Measurements from ENCODE around the gene UMPS.
A peak's percentile ranks its signal among the peaks of the same experiment; 100 is the strongest.

UMPS gene

GRCh38 chr3:124772081-124772831, 42.0 kb downstream of the UMPS start:
- peak overlapping the region; percentile 27; the same call in 1 of the 2 replicates for H3K4me3 ChIP-seq (ENCODE audit: low read depth, low read length)
- peak; percentile 72 for DNase-seq (ENCODE audit: low read depth)
- no peak for TF ChIP-seq CTCF (IDR thresholded peaks at IDR 0.05; ENCODE audit: control insufficient read depth, extremely low read depth, insufficient read depth)

GRCh38 chr3:124773351-124774326, 43.4 kb downstream of the UMPS start:
- no peak for DNase-seq (ENCODE audit: low read depth)
- H3K4me3 ChIP-seq (ENCODE audit: low read depth, low read length), result no peak overlapping the region
- TF ChIP-seq CTCF (IDR thresholded peaks at IDR 0.05; ENCODE audit: control insufficient read depth, extremely low read depth, insufficient read depth), result no peak

GRCh38 chr3:124774327-124774718, 44.1 kb downstream of the UMPS start:
- DNase-seq (ENCODE audit: low read depth), result no peak
- TF ChIP-seq CTCF (IDR thresholded peaks at IDR 0.05; ENCODE audit: control insufficient read depth, extremely low read depth, insufficient read depth), result no peak
- H3K4me3 ChIP-seq (ENCODE audit: low read depth, low read length), result no peak overlapping the region

- H3K4me3 ChIP-seq (ENCODE audit: low read depth, low read length), result no peak overlapping the region
- DNase-seq (ENCODE audit: low read depth), result no peak
- no peak for TF ChIP-seq CTCF (IDR thresholded peaks at IDR 0.05; ENCODE audit: control insufficient read depth, extremely low read depth, insufficient read depth)
Observed at GRCh38 chr3:124774841-124775402, 44.7 kb downstream of the UMPS start.

- TF ChIP-seq CTCF (IDR thresholded peaks at IDR 0.05; ENCODE audit: control insufficient read depth, extremely low read depth, insufficient read depth), result no peak
- DNase-seq (ENCODE audit: low read depth), result no peak
- no peak overlapping the region for H3K4me3 ChIP-seq (ENCODE audit: low read depth, low read length)
Observed at GRCh38 chr3:124775877-124776276, 45.6 kb downstream of the UMPS start.

GRCh38 chr3:124776856-124777255, 46.6 kb downstream of the UMPS start:
- DNase-seq (ENCODE audit: low read depth), result no peak
- TF ChIP-seq CTCF (IDR thresholded peaks at IDR 0.05; ENCODE audit: control insufficient read depth, extremely low read depth, insufficient read depth), result no peak
- H3K4me3 ChIP-seq (ENCODE audit: low read depth, low read length), result no peak overlapping the region
